HG03135 (cell line): Measurements from ENCODE around the gene PREX1.

Experiments
- ATAC-seq: cut with Tn5 transposase; IDR thresholded peaks from one replicate; pipeline ENCODE4 v1.9.1; 2021; ENCODE audit warnings: mild to moderate bottlenecking, moderate library complexity; ENCODE audit not compliant: unreplicated experiment

The PREX1 gene

GRCh38 chr20:48738094-48738398 lies 89.8 kb downstream of the PREX1 start:
- ATAC-seq, result no peak

DNA sequence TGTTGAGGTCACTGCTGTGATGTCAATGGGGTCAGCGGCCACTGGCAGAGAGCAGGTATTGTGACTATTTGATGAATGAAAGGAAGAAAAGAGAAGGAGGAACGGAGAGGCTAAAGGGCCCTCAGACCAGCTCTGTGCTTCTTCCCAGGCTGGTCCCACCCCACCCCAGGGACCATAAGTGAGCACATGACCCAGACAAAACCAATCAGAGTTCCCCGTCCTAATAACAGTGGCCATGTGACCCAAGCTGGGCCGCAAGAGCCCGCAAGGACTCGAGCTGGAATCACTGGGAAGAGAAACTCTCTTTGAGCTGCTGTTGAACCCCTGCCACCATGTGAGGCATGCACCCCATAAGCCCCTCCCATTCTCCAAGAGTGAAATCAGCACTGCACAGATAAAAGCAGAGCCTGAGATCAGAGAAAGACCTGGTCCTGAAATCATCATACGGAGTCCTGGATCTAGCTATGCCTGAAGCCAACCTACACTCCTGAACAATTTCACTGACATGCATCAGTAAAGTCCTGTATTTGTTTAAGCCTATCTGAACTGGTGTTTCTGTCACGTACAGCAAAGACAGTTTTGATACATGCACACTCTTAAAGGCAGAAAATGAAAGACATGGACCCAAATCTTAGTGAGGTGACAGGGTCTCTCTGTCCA lies 90.2 kb downstream of the PREX1 start:
- no peak for ATAC-seq

- no peak for ATAC-seq
These were observed 91.2 kb downstream of the PREX1 start for GRCh38 chr20:48736636-48737035.

DNA sequence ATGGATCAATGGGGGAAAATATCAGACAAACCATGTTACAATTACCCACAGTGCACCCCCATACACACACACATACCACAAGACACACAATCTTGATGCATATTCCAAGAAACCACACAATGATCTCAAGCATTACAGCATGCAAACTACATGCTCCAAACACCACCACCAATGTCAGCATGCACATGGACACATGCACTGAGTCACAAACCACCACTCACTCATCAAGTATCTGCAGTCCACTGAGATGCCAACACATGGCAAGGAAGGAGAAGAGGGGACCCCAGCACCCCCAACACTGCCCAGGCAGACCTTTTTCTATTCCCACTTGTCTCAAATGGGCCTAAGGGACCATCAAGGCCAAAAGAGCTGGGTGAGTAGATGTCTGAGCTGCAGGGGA lies 91.6 kb downstream of the PREX1 start:
- ATAC-seq, result no peak

DNA sequence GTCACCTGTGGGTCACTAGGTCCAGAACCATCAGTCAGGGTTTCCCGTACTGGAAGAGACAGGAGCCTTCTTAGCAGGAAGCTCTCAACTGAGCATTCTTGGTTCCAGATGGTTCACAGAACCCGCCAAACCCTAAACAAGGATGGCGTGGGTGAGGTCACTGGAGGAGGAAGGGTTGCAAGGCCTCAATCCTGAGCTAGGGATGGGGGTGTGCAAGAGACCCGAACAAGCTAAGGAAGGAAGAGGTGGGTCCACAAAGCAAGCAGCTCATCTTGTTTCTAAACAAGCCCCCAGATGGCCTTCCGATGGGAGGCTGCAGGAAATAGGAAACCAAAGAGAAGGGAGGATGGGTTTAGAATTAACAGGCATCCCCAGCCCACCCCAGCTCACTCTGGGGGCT lies 92.7 kb downstream of the PREX1 start:
- ATAC-seq, result no peak

DNA sequence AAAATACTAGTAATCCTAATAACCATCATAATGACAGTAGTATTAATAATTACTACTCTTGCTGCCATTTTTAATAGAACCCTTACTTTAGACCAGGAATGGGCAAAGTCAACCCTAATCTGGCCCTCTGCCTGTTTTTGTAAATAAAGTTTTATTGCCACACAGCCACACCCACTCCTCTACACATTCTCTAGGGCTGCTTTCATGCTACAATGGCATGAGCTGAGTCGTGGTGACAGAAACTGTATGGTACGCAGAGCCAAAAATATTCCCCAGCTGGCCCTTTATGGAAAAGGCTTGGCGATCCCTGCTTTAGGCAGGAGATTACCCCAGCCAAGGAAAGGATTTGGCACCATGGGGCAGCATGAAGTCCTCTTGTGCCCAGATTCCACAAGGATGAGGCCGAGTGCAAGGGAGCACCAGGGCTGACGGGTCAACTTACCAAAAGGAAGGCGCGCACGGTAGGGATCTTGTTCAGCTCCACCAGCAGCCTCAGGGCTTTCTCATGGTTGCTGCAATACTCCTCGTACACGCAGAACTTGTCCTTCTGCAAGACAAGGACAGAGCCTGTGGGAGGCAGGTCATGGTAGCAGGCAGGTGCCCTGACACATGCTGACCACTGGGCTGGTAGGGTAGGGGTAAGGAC lies 93.6 kb downstream of the PREX1 start:
- ATAC-seq, result no peak

DNA sequence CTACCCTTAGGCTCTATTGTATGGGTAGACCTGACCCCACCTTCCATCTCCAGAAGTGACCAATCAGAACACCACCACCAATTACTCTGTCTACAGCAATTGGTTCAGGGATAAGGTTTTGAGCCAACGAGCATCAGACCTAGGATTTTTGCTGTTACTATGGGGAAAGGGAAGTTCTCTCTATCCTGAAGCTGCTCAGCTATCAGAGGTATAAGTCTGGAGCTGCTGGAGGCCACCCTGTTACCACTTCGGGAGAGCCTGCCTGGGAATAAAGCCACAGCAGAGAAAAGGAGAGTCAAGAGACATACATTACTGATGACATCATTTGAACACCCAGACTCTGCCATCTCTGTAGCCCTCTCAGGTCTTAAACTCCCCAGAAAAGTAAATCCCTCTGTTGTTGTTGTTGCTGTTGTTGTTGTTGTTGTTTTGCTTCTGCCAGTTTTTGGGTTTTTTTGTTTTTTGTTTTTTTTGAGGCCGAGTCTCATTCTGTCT lies 94.5 kb downstream of the PREX1 start:
- no peak for ATAC-seq

DNA sequence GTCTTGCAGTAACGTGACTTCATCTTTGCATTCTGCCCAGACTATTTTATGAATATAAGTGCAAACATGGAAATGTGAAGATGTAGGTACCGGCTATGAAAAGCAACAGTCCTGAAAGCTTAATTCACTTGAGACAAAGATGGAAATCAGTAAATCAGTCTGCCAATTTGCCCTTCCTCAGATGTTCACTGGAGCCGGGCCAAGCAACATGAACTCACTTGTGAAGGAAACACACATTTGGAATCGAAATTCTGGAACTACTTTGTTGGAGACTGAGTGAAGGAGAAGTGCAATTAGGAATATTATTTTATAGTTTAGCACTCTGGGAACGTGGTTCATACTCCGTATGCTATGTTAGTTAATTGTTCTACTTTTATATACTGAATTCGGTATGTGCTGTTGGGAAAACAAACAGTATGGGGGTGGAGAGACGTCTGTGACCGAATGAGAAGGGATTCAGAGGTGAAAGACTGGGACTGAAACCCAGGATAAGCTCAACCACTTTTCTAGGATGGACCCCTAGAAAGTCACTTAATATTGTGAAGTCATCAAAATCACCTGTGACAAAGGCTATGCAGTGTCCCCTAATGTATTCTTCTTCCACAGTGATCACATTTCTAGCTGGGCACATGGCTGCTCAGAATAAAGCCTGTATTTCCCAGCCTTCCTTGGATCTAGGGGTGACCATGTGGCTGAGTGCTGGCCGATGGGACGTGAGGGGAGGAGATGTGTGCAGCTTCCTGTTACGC lies 95.5 kb downstream of the PREX1 start:
- ATAC-seq, result no peak

DNA sequence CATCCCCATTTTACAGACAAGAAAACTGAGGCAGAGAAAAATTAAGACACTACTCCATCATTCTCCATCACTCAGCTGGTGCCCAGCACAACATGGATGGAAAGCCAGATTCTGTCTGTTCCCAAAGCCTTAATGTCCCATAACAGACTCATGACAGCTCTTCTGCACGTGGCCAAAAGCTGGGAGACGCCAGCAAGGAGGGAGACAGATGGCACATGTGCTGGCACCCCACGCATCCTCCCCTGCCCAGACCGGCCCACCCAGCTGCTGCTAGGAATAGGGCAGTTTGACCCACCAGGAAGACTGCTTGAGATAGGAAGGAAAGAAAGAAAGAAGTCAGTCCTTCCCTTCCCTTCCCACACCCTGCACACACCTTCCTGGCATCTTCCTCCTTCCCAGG lies 96.3 kb downstream of the PREX1 start:
- no peak for ATAC-seq

GRCh38 chr20:48730977-48731376 lies 96.8 kb downstream of the PREX1 start:
- no peak for ATAC-seq

DNA sequence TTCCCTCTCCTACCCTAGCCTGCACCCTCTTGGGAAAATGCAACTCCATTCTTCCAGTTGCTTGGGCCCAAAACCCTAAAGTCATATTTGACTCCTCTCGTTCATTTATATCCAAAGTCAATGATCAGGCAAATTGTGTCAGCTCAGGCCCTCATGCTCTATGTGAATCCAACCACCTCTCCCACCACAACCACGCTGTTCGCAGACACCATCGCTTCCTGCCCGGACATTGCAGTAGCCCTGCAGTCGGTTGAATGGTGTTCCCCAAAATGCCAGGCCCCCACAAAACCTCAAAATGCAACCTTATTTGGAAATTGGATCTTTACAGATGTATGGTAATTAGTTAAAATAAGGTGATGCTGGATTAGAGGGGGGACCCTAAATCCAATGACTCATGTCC lies 98.3 kb downstream of the PREX1 start:
- ATAC-seq, result no peak

- no peak for ATAC-seq
These were observed 99.6 kb downstream of the PREX1 start for GRCh38 chr20:48728042-48728825.

- ATAC-seq, result no peak
These were observed 100.6 kb downstream of the PREX1 start for GRCh38 chr20:48727226-48727625.

DNA sequence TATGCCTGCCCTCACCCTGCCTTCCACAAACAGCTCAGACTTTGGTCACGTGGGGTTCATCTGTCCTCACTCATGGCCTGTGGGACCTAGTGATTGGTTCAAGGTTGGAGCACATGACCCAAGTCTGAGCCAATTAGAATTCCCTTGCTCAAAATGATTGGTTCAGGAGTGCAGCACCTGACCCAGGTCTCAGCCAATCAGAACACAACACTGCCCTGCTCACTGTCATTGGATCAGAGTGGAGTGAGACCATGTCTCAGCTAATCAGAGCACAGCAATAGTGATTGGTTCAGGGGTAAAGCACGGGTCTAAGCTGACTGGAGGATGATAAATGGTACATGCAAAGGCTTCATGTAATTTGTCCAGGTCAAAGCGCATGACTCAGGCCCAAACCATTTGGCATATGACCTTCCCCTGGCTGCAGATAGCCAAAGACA lies 102.2 kb downstream of the PREX1 start:
- no peak for ATAC-seq

GRCh38 chr20:48724891-48725554 lies 102.8 kb downstream of the PREX1 start:
- no peak for ATAC-seq

DNA sequence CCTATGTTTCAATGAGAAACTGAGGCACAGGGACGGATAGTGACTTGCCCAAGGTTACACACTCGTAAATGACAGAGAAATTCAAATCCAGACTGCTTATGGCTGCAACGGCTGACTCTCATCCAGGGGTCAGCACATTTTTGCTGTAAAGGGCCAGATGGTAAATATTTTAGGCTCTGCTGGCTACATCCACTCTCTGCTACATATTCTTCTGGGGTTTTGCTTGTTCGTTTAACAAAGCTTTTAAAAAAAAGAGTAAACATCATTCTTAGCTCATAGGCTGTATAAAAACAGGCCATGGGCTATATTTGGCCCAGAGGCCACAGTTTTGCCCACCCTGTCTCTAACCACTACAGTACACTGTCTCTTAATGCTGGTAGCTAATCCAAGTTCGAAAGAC lies 103.4 kb downstream of the PREX1 start:
- ATAC-seq, result no peak

DNA sequence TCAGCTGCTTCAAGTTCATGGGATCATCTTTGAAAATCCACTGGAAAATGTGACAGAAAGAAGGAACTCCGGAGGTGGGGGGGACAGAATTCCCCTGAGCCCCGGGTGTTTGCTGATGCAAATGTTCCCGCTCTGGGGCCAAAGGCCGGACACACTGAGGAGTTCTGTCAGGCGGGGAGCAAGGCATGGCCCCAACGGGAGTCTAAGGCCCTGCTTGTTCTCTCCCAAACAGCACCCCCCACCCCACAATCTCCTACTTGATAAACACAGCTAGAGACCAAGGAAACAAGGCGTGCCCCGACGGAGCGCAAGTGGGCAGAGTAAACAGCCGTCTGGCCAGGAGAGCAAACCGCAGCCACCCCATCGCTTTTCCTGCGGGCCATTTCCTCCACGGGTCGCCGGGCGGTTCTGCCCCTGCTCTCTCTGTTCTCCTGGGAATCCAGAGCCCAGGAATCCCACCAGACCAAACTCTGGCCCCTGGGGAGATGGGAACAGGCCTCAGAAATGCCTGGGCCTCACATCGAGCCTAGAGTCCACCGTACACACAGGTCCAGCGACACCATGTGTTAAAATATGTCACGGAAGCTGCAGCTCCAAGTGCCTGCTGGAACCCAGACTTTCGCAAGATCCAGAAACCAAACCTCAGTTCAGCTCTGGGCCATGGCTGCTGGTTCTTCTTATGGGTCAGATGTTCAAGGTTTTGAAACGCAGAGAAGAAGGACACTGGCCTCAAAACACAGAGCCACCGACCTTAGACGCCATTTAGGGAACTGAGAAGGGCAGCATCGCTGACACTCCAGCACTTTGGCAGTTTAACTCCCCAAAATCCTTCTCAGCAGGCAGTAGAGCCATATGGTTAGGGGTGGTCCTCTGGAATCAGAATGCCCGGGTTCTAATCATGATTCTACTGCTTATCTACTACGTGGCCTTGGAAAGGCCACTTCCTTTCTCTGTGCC lies 104.2 kb downstream of the PREX1 start:
- ATAC-seq, result no peak

- no peak for ATAC-seq
These were observed 105.0 kb downstream of the PREX1 start for GRCh38 chr20:48722737-48723191.

GRCh38 chr20:48722002-48722731 lies 105.6 kb downstream of the PREX1 start:
- ATAC-seq, result no peak
